Mesenchymal stem cell (in vitro differentiated cells and primary cell): ENCODE data around the gene FASLG.

Experiments used
- DNase-seq: peaks from one replicate; pipeline ENCODE4 v3.0.0-alpha.2; 2013
- H2AFZ ChIP-seq: one replicate; pipeline ENCODE4 v1.6.1; 2013; ENCODE audit warnings: low read depth, mild to moderate bottlenecking, control low read depth, inconsistent platforms, low read length, moderate library complexity
- H2AK5ac ChIP-seq: 2 replicates; pipeline ENCODE4 v1.6.1; 2013; ENCODE audit warnings: low read length, moderate library complexity, mild to moderate bottlenecking, inconsistent platforms; ENCODE audit not compliant: severe bottlenecking
- H2BK120ac ChIP-seq: one replicate; pipeline ENCODE4 v1.6.1; 2013; ENCODE audit warnings: low read depth, mild to moderate bottlenecking, inconsistent platforms, low read length, moderate library complexity
- H2BK12ac ChIP-seq, 2 experiments: one replicate each; pipeline ENCODE4 v1.6.1; 2013; ENCODE audit warnings: inconsistent platforms in 2 of 2, low read length in 2 of 2, mild to moderate bottlenecking in 2 of 2, moderate library complexity in 2 of 2, control low read depth in 1 of 2
- H2BK15ac ChIP-seq: one replicate; pipeline ENCODE4 v1.6.1; 2013; ENCODE audit warnings: mild to moderate bottlenecking, low read depth, inconsistent platforms; ENCODE audit not compliant: poor library complexity, severe bottlenecking
- H2BK5ac ChIP-seq: 2 replicates; pipeline ENCODE4 v1.6.1; 2013; ENCODE audit warnings: low read depth, mild to moderate bottlenecking, low read length, control low read depth, inconsistent platforms; ENCODE audit not compliant: poor library complexity, severe bottlenecking
- H3K14ac ChIP-seq, 2 experiments: one replicate each; pipeline ENCODE4 v1.6.1; 2013; ENCODE audit warnings: inconsistent platforms in 2 of 2, low read length in 2 of 2, control low read depth in 1 of 2, mild to moderate bottlenecking in 1 of 2, moderate library complexity in 1 of 2
- H3K18ac ChIP-seq, 2 experiments: one replicate each; pipeline ENCODE4 v1.6.1; 2013; ENCODE audit warnings: inconsistent platforms in 2 of 2, low read length in 2 of 2, control low read depth in 1 of 2, low read depth in 1 of 2, mild to moderate bottlenecking in 1 of 2
- H3K23ac ChIP-seq, 2 experiments: one replicate each; pipeline ENCODE4 v1.6.1; 2013; ENCODE audit warnings: inconsistent platforms in 2 of 2, low read length in 2 of 2, mild to moderate bottlenecking in 2 of 2, moderate library complexity in 2 of 2, control low read depth in 1 of 2
- H3K27ac ChIP-seq: 2 replicates; pipeline ENCODE4 v1.5.1; 2013; ENCODE audit warnings: mild to moderate bottlenecking, moderate library complexity, low read length, control low read depth, inconsistent platforms; ENCODE audit not compliant: poor library complexity, severe bottlenecking
- H3K27me3 ChIP-seq, 2 experiments: 2 replicates each; pipeline versions ENCODE4 v1.6.1 to v1.7.0; 2013; ENCODE audit warnings: low read length in 2 of 2, mild to moderate bottlenecking in 2 of 2, moderate library complexity in 2 of 2, control low read depth in 1 of 2, inconsistent platforms in 1 of 2; ENCODE audit not compliant: control insufficient read depth in 1 of 2, insufficient read depth in 1 of 2
- H3K36me3 ChIP-seq, 2 experiments: 2 replicates each; pipeline versions ENCODE4 v1.6.1 to v1.7.0; 2013; ENCODE audit warnings: low read length in 2 of 2, control low read depth in 1 of 2, inconsistent platforms in 1 of 2, low read depth in 1 of 2, mild to moderate bottlenecking in 1 of 2; ENCODE audit not compliant: insufficient read depth in 2 of 2, control insufficient read depth in 1 of 2
- H3K4ac ChIP-seq, 2 experiments: one replicate each; pipeline ENCODE4 v1.6.1; 2013; ENCODE audit warnings: inconsistent platforms in 2 of 2, low read length in 2 of 2, mild to moderate bottlenecking in 2 of 2, moderate library complexity in 2 of 2, control low read depth in 1 of 2, low read depth in 1 of 2
- H3K4me1 ChIP-seq: 2 replicates; pipeline ENCODE4 v1.6.1; 2013; ENCODE audit warnings: low read depth, low read length, control low read depth; ENCODE audit not compliant: control insufficient read depth, insufficient read depth
- H3K4me2 ChIP-seq: 2 replicates; pipeline ENCODE4 v1.6.1; 2013; ENCODE audit warnings: low read length, mild to moderate bottlenecking, inconsistent platforms; ENCODE audit not compliant: poor library complexity, severe bottlenecking
- H3K4me3 ChIP-seq, 2 experiments: 2 replicates each; pipeline versions ENCODE4 v1.5.1 to v1.7.0; 2013; ENCODE audit warnings: low read length in 2 of 2, mild to moderate bottlenecking in 2 of 2, control low read depth in 1 of 2, low read depth in 1 of 2; ENCODE audit not compliant: insufficient read depth in 1 of 2
- H3K79me1 ChIP-seq: replicated peaks from 2 replicates; pipeline ENCODE4 v1.6.1; 2013; ENCODE audit warnings: mild to moderate bottlenecking, control low read depth, low read length, inconsistent platforms; ENCODE audit not compliant: poor library complexity, severe bottlenecking
- H3K9ac ChIP-seq: 2 replicates; pipeline ENCODE4 v1.7.0; 2013; ENCODE audit warnings: mild to moderate bottlenecking, low read length, moderate library complexity
- H3K9me3 ChIP-seq: 2 replicates; pipeline ENCODE4 v1.7.0; 2013; ENCODE audit warnings: mild to moderate bottlenecking, low read length; ENCODE audit not compliant: control insufficient read depth
- H4K8ac ChIP-seq: one replicate; pipeline ENCODE4 v1.6.1; 2013; ENCODE audit warnings: inconsistent platforms, mild to moderate bottlenecking, low read length, moderate library complexity
- H4K91ac ChIP-seq: one replicate; pipeline ENCODE4 v1.6.1; 2013; ENCODE audit warnings: mild to moderate bottlenecking, low read length, inconsistent platforms
- WGBS: methylation state at CpG from one replicate; pipeline ENCODE4 v1.1.7; 2013; ENCODE audit warnings: mixed read lengths; 5-methylcytosine and 5-hydroxymethylcytosine counted together

The FASLG gene

DNA sequence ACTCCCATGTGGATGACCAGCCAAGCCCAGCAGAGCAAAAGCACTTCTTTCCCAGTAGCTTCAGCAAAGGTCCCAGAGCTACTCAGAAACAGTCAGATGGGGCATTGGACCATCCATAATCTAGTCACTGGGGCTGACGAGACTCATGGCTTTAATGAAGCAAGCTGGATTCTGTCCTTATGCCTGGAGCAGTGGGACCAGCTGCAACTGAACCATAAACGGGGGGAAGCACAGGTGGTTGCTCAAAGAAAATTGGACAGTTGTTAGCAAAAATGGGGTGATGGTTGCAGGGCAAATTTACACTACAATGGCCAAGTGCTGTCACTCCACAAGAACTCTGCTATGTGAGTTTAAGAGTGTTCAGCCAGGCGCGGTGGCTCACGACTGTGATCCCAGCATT is 17.4 kb upstream of the FASLG start:
- 76% methylated on average over 5 of the region's 5 CpGs for WGBS

GRCh38 chr1:172642970-172643369 is 15.9 kb upstream of the FASLG start:
- Histone ChIP-seq H3K36me3 (no peaks in the 10 kb centered on the region), H3K9ac (no peak overlapping the region), H3K4me1 (peaks cover 17% of the 10 kb centered on the region), H3K23ac (no peak overlapping the region), H3K4me2 (no peak overlapping the region), H2BK5ac (no peak overlapping the region), H2BK12ac (no peak overlapping the region), H3K4ac (no peak overlapping the region), H3K9me3 (no peaks in the 10 kb centered on the region), H3K27ac (no peak overlapping the region), H2BK15ac (no peak overlapping the region), H4K91ac (no peak overlapping the region), H3K27me3 (no peaks in the 10 kb centered on the region), H3K14ac (no peak overlapping the region), H3K79me1 (no peaks in the 10 kb centered on the region), H3K18ac (no peak overlapping the region), H2AFZ (no peak overlapping the region), H2AK5ac (no peak overlapping the region), H3K4me3 (no peak overlapping the region), H4K8ac (no peak overlapping the region), H2BK120ac (no peak overlapping the region)
- DNase-seq = no peak
- WGBS = 90% methylated on average over 6 of the region's 6 CpGs

More for the DNA sequence above, 17.4 kb upstream of the FASLG start:
- no peak overlapping the region for H3K18ac ChIP-seq
- no peak overlapping the region for H3K4me3 ChIP-seq
- H4K8ac ChIP-seq = no peak overlapping the region
- peak overlapping the region; percentile 21 for H2AK5ac ChIP-seq
- H3K79me1 ChIP-seq = no peaks in the 10 kb centered on the region
- no peaks in the 10 kb centered on the region for H3K27me3 ChIP-seq
- no peak overlapping the region for H3K9ac ChIP-seq
- H3K9me3 ChIP-seq = peaks cover 10% of the 10 kb centered on the region
- H4K91ac ChIP-seq = no peak overlapping the region
- no peaks in the 10 kb centered on the region for H3K36me3 ChIP-seq
- H2BK120ac ChIP-seq = no peak overlapping the region
- no peak overlapping the region for H3K14ac ChIP-seq
- H2BK15ac ChIP-seq = no peak overlapping the region
- H3K23ac ChIP-seq = no peak overlapping the region
- H2BK12ac ChIP-seq = no peak overlapping the region
- H2AFZ ChIP-seq = no peak overlapping the region
- no peak overlapping the region for H3K4me2 ChIP-seq
- no peak for DNase-seq
- peaks cover 21% of the 10 kb centered on the region for H3K4me1 ChIP-seq
- no peak overlapping the region for H2BK5ac ChIP-seq
- H3K4ac ChIP-seq = no peak overlapping the region
- H3K27ac ChIP-seq = no peak overlapping the region

DNA sequence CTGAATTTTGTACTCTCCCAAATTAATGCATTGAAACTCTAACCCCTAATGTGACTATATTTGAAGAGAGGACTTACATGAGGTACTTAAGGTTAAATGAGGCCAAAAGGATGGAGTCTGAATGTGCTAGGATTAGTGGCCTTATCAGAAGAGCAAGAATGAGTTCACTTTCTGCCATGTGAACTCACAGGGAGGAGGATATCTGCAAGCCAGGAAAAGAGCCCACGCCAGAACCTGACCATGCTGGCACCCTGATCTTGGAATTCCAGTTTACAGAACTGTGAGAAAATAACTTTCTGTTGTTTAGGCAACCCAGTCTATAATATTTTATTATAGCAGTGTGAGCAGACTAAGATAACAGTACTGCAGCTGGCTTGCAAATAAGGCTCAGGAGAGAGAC is 12.2 kb upstream of the FASLG start:
- Histone ChIP-seq H3K36me3 (no peaks in the 10 kb centered on the region), H2AFZ (no peak overlapping the region), H3K4me3 (no peak overlapping the region), H3K14ac (no peak overlapping the region), H3K79me1 (no peaks in the 10 kb centered on the region), H3K4ac (no peak overlapping the region), H3K4me2 (no peak overlapping the region), H3K27ac (no peak overlapping the region), H2BK12ac (no peak overlapping the region), H3K4me1 (peaks cover 6% of the 10 kb centered on the region), H3K23ac (no peak overlapping the region), H3K18ac (no peak overlapping the region), H3K9ac (no peak overlapping the region), H4K8ac (no peak overlapping the region), H2AK5ac (no peak overlapping the region), H3K9me3 (no peaks in the 10 kb centered on the region), H3K27me3 (no peaks in the 10 kb centered on the region), H2BK120ac (no peak overlapping the region), H2BK15ac (no peak overlapping the region), H2BK5ac (no peak overlapping the region), H4K91ac (no peak overlapping the region)
- DNase-seq = no peak
- 88% methylated on average over 1 of the region's 1 CpG for WGBS

DNA sequence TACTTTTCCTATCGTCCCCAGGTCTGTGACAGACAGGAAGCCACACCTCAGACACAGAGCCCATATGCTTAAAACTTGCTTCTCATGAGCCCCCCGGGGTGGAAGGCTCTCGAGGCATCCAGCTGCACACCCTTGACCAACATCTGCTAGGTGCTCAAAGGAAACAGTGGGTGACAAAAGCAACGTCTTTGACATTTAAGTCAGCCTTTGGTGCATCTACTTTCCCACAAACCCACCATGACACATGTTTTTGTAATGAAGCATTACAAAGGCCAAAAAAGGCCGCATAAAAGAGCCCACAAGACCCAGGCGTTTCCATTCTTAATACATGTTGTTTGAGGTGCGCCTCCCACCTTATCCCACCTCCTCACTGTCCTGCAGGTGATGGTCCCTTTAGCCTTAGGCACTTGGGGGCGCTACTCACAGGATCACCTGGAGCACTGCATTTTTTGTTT is 11.8 kb upstream of the FASLG start:
- H2AK5ac ChIP-seq = no peak overlapping the region
- no peaks in the 10 kb centered on the region for H3K9me3 ChIP-seq
- H3K4me3 ChIP-seq = no peak overlapping the region
- no peak overlapping the region for H3K27ac ChIP-seq
- no peaks in the 10 kb centered on the region for H3K27me3 ChIP-seq
- no peak overlapping the region for H3K4me2 ChIP-seq
- H2BK120ac ChIP-seq = no peak overlapping the region
- no peak overlapping the region for H3K9ac ChIP-seq
- H3K18ac ChIP-seq = no peak overlapping the region
- H2AFZ ChIP-seq = no peak overlapping the region
- no peak overlapping the region for H2BK15ac ChIP-seq
- no peak overlapping the region for H4K91ac ChIP-seq
- no peak overlapping the region for H3K23ac ChIP-seq
- no peak overlapping the region for H3K4ac ChIP-seq
- H4K8ac ChIP-seq = no peak overlapping the region
- no peak overlapping the region for H2BK12ac ChIP-seq
- WGBS = 80% methylated on average over 7 of the region's 8 CpGs
- H3K4me1 ChIP-seq = peaks cover 6% of the 10 kb centered on the region
- H2BK5ac ChIP-seq = no peak overlapping the region
- no peak for DNase-seq
- H3K79me1 ChIP-seq = no peaks in the 10 kb centered on the region
- no peaks in the 10 kb centered on the region for H3K36me3 ChIP-seq
- H3K14ac ChIP-seq = no peak overlapping the region
